Spleen (tissue), 11 donors: ENCODE data around the gene AKAP13. TPM values are rescaled to one million over a fixed set of nuclear protein-coding genes. Genes with fewer than 3 reads are reported as not detected.

Experiments
- DNase-seq: peaks from one replicate; pipeline ENCODE4 v3.0.0-alpha.2; 2020
- H3K27ac ChIP-seq, 8 donors: fragments of 200-600 bp; sonication (generic) in 7 of 8; 1 replicate in 4 of 8; 2 replicates in 4 of 8; pipeline versions ENCODE4 v1.5.0 to v1.8.0; 2016 to 2021; ENCODE audit warnings: inconsistent platforms in 4 of 8, mild to moderate bottlenecking in 4 of 8, moderate library complexity in 1 of 8
- H3K27me3 ChIP-seq, 7 donors: fragments of 200-600 bp; sonication (generic) in 6 of 7; replicated peaks in 1 of 7; 1 replicate in 4 of 7; 2 replicates in 3 of 7; pipeline versions ENCODE4 v1.5.0 to v1.8.0; 2016 to 2021; ENCODE audit warnings: inconsistent platforms in 3 of 7, mild to moderate bottlenecking in 1 of 7
- H3K36me3 ChIP-seq, 6 donors: fragments of 200-600 bp; sonication (generic) in 5 of 6; 1 replicate in 4 of 6; 2 replicates in 2 of 6; pipeline versions ENCODE4 v1.5.0 to v1.8.0; 2016 to 2021; ENCODE audit warnings: inconsistent platforms in 2 of 6
- H3K4me1 ChIP-seq, 6 donors: fragments of 200-600 bp; sonication (generic) in 5 of 6; 1 replicate in 3 of 6; 2 replicates in 3 of 6; pipeline versions ENCODE4 v1.5.0 to v1.8.0; 2016 to 2021; ENCODE audit warnings: inconsistent platforms in 3 of 6
- H3K4me3 ChIP-seq, 8 donors: fragments of 200-600 bp; sonication (generic) in 7 of 8; 1 replicate in 4 of 8; 2 replicates in 4 of 8; pipeline versions ENCODE4 v1.5.0 to v1.8.0; 2016 to 2021; ENCODE audit warnings: inconsistent platforms in 4 of 8, mild to moderate bottlenecking in 4 of 8, moderate library complexity in 2 of 8
- H3K9me3 ChIP-seq, 8 donors: fragments of 200-600 bp; sonication (generic) in 7 of 8; 1 replicate in 4 of 8; 2 replicates in 4 of 8; pipeline versions ENCODE4 v1.5.0 to v1.8.0; 2016 to 2021; ENCODE audit warnings: inconsistent platforms in 4 of 8
- CTCF ChIP-seq, 11 experiments: fragments of 200-600 bp in 7 of 11; fragments of 450-650 bp in 4 of 11; sonication (generic) in 4 of 11; IDR thresholded peaks in 8 of 11; conservative IDR thresholded peaks in 3 of 11; 1 replicate in 7 of 11; 2 replicates in 4 of 11; pipeline versions ENCODE4 v1.4.0 to v1.8.0; 2016 to 2021; ENCODE audit warnings: antibody characterized with exemption in 11 of 11, inconsistent platforms in 4 of 11, mild to moderate bottlenecking in 1 of 11
- POLR2A ChIP-seq, 3 donors: fragments of 450-650 bp; IDR thresholded peaks; one replicate each; pipeline ENCODE4 v1.5.1; 2017; ENCODE audit warnings: antibody characterized with exemption in 3 of 3, mild to moderate bottlenecking in 1 of 3
- POLR2AphosphoS5 ChIP-seq, 3 donors: sonication (generic); formaldehyde crosslinking; IDR thresholded peaks; one replicate each; pipeline ENCODE4 v1.5.1; 2017; ENCODE audit warnings: antibody characterized with exemption in 3 of 3
- WGBS, 5 donors: extraction: QIAGEN DNeasy Blood & Tissue Kit in 3 of 5; methylation state at CpG; one replicate each; pipeline versions ENCODE4 v1.1.5 to v1.1.7; 2013 to 2018; 5-methylcytosine and 5-hydroxymethylcytosine counted together
- intact Hi-C: fragments of 100-400 bp; cut with DNase I; formaldehyde crosslinking; loops from one replicate; pipeline ENCODE4 v1.15.0; 2023; ENCODE audit warnings: low total_unique reads
- polyA plus RNA-seq, 3 donors: library from polyadenylated mRNA; stranded (reverse); fragments of 200-250 nt; gene quantifications; one replicate each; pipeline ENCODE4 v1.2.1, GENCODE V29; 2013
- total RNA-seq, 7 donors: library from RNA; depleted of rRNA in 3 of 7; stranded (reverse); fragments of >200 nt in 3 of 7; fragmentation: NEBNext Ultra II Directional in 4 of 7; extraction: Animal tissue kit (Norgen Biotek cat#: 25700) in 4 of 7; gene quantifications; one replicate each; pipeline versions ENCODE4 v1.1.0 to v1.2.1, GENCODE V29; 2016 to 2021
- donor health status: healthy with polysubstance abuse.
- donor health status: DM: no; HTN: no; CAD: no; lungs with moderate emphysema.
- donor health status: DM: no; HTN: no; CAD: no.
- donor health status: Bipolar disorder and iron deficiency.
- donor health status: healthy.
- donor health status: DM: no; HTN: no; CAD: no.
- donor health status: DM: yes; HTN: yes; CAD: no.

Gene AKAP13
- total and polyA plus RNA-seq, 10 donors, result 35.4 to 413 (median 260) TPM

- Histone ChIP-seq H3K9me3 (no peaks in the 10 kb centered on the region), H3K4me1 (peaks cover 0 to 6% (median 0%) of the 10 kb centered on the region in 6 donors), H3K27ac (no peak overlapping the region), H3K4me3 (no peak overlapping the region), H3K36me3 (no peaks in the 10 kb centered on the region), H3K27me3 (no peaks in the 10 kb centered on the region)
- DNase-seq, result no peak
- 77 to 89% (median 83%) methylated on average over 4 of the region's 4 CpGs for WGBS, 5 donors
- no peak for TF ChIP-seq CTCF (IDR thresholded peaks at IDR 0.05 in 8 of 11, conservative IDR thresholded peaks at IDR 0.05 in 3 of 11)
- no peak for TF ChIP-seq POLR2AphosphoS5 (IDR thresholded peaks at IDR 0.05)
- TF ChIP-seq POLR2A (IDR thresholded peaks at IDR 0.05), result no peak
- intact Hi-C loops, result no loop called here
These were observed 134.8 kb downstream of the AKAP13 start for GRCh38 chr15:85515212-85515611.

- TF ChIP-seq CTCF (IDR thresholded peaks at IDR 0.05 in 8 of 11, conservative IDR thresholded peaks at IDR 0.05 in 3 of 11) (no peak), POLR2A (IDR thresholded peaks at IDR 0.05) (no peak), POLR2AphosphoS5 (IDR thresholded peaks at IDR 0.05) (no peak)
- WGBS, 5 donors, result 86 to 98% (median 91%) methylated on average over 1 of the region's 1 CpG
- no peak for DNase-seq
- Histone ChIP-seq H3K27ac (no peak overlapping the region), H3K27me3 (no peaks in the 10 kb centered on the region), H3K36me3 (peaks cover 0 to 9% (median 0%) of the 10 kb centered on the region in 6 donors), H3K4me1 (peaks cover 0 to 6% (median 0%) of the 10 kb centered on the region in 6 donors), H3K4me3 (no peak overlapping the region), H3K9me3 (no peaks in the 10 kb centered on the region)
- intact Hi-C loops, result no loop called here
These were observed 136.7 kb downstream of the AKAP13 start for GRCh38 chr15:85517086-85517485.

- Histone ChIP-seq H3K27me3 (no peaks in the 10 kb centered on the region), H3K9me3 (no peaks in the 10 kb centered on the region), H3K4me3 (no peak overlapping the region), H3K36me3 (peaks cover 0 to 27% (median 0%) of the 10 kb centered on the region in 6 donors), H3K4me1 (peaks cover 0 to 11% (median 0%) of the 10 kb centered on the region in 6 donors), H3K27ac (no peak overlapping the region)
- no peak for TF ChIP-seq POLR2AphosphoS5 (IDR thresholded peaks at IDR 0.05)
- TF ChIP-seq CTCF (IDR thresholded peaks at IDR 0.05 in 8 of 11, conservative IDR thresholded peaks at IDR 0.05 in 3 of 11), result no peak
- no peak for TF ChIP-seq POLR2A (IDR thresholded peaks at IDR 0.05)
- DNase-seq, result no peak
- intact Hi-C loops, result no loop called here
- WGBS, 5 donors, result 74 to 97% (median 94%) methylated on average over 5 of the region's 5 CpGs
These were observed 138.8 kb downstream of the AKAP13 start for GRCh38 chr15:85518979-85519761.

- 60 to 96% (median 87%) methylated on average over 3 of the region's 3 CpGs for WGBS, 5 donors
- no peak for DNase-seq
- no peak overlapping the region for H3K27ac ChIP-seq
These were observed 140.2 kb downstream of the AKAP13 start for GRCh38 chr15:85520650-85521049.

More at GRCh38 chr15:85520650-85521049, 140.2 kb downstream of the AKAP13 start:
- Histone ChIP-seq H3K27me3 (no peaks in the 10 kb centered on the region), H3K4me1 (peaks cover 0 to 16% (median 0%) of the 10 kb centered on the region in 6 donors), H3K4me3 (no peak overlapping the region), H3K36me3 (peaks cover 0 to 28% (median 0%) of the 10 kb centered on the region in 6 donors), H3K9me3 (no peaks in the 10 kb centered on the region)
- TF ChIP-seq CTCF (IDR thresholded peaks at IDR 0.05 in 8 of 11, conservative IDR thresholded peaks at IDR 0.05 in 3 of 11) (no peak), POLR2A (IDR thresholded peaks at IDR 0.05) (no peak), POLR2AphosphoS5 (IDR thresholded peaks at IDR 0.05) (no peak)
- intact Hi-C loops, result no loop called here
